Body of pancreas (tissue), 4 donors: ENCODE data around the gene GAL3ST1. TPM values are rescaled to one million over a fixed set of nuclear protein-coding genes. Genes with fewer than 3 reads are reported as not detected.
"Not testable (repeated sequence)": the region's sequence is repeated elsewhere in the genome, so short reads cannot be mapped to it uniquely, and the experiment has no call there.

Experiments used
- ATAC-seq: fragments of 150-250 bp; one replicate; pipeline ENCODE4 v1.9.1; 2016
- DNase-seq, 4 donors: peaks; one replicate each; pipeline ENCODE4 v3.0.0-alpha.2; 2019
- H3K27ac ChIP-seq, 4 donors: fragments of 200-600 bp; sonication (generic); 1 replicate in 3 of 4; 2 replicates in 1 of 4; pipeline versions ENCODE4 v1.5.1 to v1.6.1; 2016 to 2019; ENCODE audit warnings: mild to moderate bottlenecking in 1 of 4, mixed read lengths in 1 of 4, moderate library complexity in 1 of 4
- H3K27me3 ChIP-seq, 2 donors: fragments of 200-600 bp; sonication (generic); one replicate each; pipeline ENCODE4 v1.6.0; 2016; ENCODE audit warnings: mild to moderate bottlenecking in 1 of 2
- H3K36me3 ChIP-seq, 2 donors: fragments of 200-600 bp; sonication (generic); replicated peaks in 1 of 2; 2 replicates each; pipeline ENCODE4 v1.5.1; 2016; ENCODE audit warnings: low read depth in 2 of 2; ENCODE audit not compliant: insufficient read depth in 1 of 2
- H3K4me1 ChIP-seq: fragments of 200-600 bp; sonication (generic); one replicate; pipeline ENCODE4 v1.6.0; 2016
- H3K4me3 ChIP-seq, 2 donors: fragments of 200-600 bp; sonication (generic); 1 replicate in 1 of 2; 2 replicates in 1 of 2; pipeline ENCODE4 v1.5.1; 2016 to 2019
- H3K9me3 ChIP-seq, 3 donors: fragments of 200-600 bp; sonication (generic); 1 replicate in 2 of 3; 2 replicates in 1 of 3; pipeline ENCODE4 v1.5.1; 2016
- POLR2A ChIP-seq, 3 donors: fragments of 450-650 bp; IDR thresholded peaks; one replicate each; pipeline ENCODE4 v1.6.1; 2016; ENCODE audit warnings: antibody characterized with exemption in 3 of 3, mild to moderate bottlenecking in 2 of 3
- WGBS, 2 donors: methylation state at CpG; one replicate each; pipeline ENCODE4 v1.1.5; 2017; 5-methylcytosine and 5-hydroxymethylcytosine counted together
- intact Hi-C: fragments of 100-400 bp; cut with DNase I; formaldehyde crosslinking; loops from one replicate; pipeline ENCODE4 v1.15.1; 2023
- total RNA-seq, 2 donors: library from RNA; depleted of rRNA; stranded (reverse); fragments of >200 nt; gene quantifications; one replicate each; pipeline ENCODE4 v1.1.0, GENCODE V29; 2016
- TF ChIP-seq, protein P1 (sequence below), 7 experiments: fragments of 450-650 bp in 4 of 7; fragments of 200-600 bp in 3 of 7; sonication (generic) in 3 of 7; IDR thresholded peaks; one replicate each; pipeline ENCODE4 v1.5.1; 2016 to 2019; ENCODE audit warnings: antibody characterized with exemption in 7 of 7

GAL3ST1 gene
- total RNA-seq, 2 donors from 2014 or later: 3.4 to 13.8 TPM

DNA sequence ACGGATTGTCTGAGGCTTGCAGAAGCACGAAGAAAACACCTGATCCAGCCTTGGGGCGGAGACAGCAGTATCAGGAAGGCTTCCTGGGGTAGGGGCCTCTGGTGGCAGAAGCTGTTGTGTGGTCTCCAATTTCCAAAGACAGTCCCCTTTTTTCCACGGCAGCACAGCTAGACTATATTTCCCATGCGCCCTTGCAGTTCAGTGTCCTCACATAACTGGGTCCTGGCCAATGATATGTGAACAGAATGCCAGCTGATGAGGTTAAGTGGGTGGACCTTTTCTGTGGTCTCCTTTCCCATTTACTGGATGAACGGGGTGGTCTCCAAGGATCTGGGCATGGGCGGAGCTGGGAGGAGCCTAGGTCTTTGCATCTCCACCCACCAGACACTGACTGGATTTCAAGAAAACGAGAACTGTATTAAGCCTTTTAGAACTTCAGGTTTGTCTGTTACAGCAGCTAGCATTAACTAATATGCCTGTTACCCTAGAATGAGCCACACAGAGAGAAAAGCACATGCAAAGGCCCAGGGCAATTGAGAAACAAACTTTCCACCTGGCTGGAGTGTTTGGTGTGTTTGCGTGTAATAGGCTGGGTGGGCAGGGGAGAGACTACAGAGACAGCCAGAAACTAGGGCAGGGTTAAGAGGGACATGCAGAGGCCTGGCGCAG, 6.2 kb downstream of the GAL3ST1 start:
- Histone ChIP-seq H3K27ac (no peak overlapping the region), H3K4me1 (peaks cover 11% of the 10 kb centered on the region), H3K36me3 (no peaks in the 10 kb centered on the region), H3K27me3 (no peaks in the 10 kb centered on the region), H3K4me3 (no peak overlapping the region), H3K9me3 (no peaks in the 10 kb centered on the region)
- ATAC-seq (no peak), DNase-seq (no peak)
- TF ChIP-seq POLR2A (IDR thresholded peaks at IDR 0.05): no peak
- TF ChIP-seq, protein P1, sequence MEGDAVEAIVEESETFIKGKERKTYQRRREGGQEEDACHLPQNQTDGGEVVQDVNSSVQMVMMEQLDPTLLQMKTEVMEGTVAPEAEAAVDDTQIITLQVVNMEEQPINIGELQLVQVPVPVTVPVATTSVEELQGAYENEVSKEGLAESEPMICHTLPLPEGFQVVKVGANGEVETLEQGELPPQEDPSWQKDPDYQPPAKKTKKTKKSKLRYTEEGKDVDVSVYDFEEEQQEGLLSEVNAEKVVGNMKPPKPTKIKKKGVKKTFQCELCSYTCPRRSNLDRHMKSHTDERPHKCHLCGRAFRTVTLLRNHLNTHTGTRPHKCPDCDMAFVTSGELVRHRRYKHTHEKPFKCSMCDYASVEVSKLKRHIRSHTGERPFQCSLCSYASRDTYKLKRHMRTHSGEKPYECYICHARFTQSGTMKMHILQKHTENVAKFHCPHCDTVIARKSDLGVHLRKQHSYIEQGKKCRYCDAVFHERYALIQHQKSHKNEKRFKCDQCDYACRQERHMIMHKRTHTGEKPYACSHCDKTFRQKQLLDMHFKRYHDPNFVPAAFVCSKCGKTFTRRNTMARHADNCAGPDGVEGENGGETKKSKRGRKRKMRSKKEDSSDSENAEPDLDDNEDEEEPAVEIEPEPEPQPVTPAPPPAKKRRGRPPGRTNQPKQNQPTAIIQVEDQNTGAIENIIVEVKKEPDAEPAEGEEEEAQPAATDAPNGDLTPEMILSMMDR (IDR thresholded peaks at IDR 0.05): no peak
- WGBS, 2 donors: 88 to 89% methylated on average over 10 of the region's 10 CpGs
- intact Hi-C loops: no loop called here

DNA sequence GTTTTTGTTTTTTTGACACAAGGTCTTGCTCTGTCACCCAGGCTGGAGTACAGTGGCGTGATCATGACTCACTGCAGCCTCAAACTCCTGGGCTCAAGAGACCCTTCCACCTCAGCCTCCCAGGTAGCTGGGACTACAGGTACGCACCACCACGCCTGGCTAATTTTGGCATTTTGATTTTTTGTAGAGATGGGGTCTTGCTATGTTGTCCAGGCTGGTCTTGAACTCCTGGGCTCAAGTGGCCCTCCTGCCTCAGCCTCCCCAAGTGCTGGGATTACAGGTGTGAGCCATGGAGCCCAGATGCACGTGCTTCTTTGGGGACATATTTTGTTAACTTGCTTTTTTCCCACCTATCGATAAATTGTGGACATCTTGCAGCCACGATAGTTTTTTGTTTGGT, 7.2 kb downstream of the GAL3ST1 start:
- H3K36me3 ChIP-seq, H3K27ac ChIP-seq, H3K4me1 ChIP-seq, H3K4me3 ChIP-seq, DNase-seq, H3K27me3 ChIP-seq, ATAC-seq, H3K9me3 ChIP-seq, intact Hi-C loops: not testable (repeated sequence)
- 91 to 95% methylated on average over 6 of the region's 6 CpGs for WGBS, 2 donors

DNA sequence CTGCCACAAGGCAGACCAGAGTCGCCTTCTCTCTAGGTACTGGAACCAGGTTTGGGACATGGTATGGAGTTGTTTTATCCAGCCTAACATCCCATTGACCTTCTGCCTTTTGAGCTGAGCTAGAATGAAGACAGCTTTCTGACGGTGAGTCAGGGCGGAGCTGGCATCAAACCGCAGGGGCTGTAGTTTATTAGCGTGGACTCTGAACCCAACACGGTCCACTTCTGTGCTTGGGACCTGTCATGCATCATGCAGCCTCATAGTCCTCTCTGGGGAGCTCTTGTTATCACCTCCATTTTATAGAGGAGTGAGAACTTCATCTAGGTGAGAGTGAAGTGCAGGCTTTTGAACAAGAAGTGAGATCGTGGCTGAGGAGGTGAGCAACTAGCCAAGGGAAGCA, 8.3 kb downstream of the GAL3ST1 start:
- TF ChIP-seq, protein P1 (IDR thresholded peaks at IDR 0.05): no peak
- TF ChIP-seq POLR2A (IDR thresholded peaks at IDR 0.05): no peak
- H3K4me3 ChIP-seq: no peak overlapping the region
- H3K9me3 ChIP-seq: no peaks in the 10 kb centered on the region
- H3K36me3 ChIP-seq: no peaks in the 10 kb centered on the region
- no peak overlapping the region for H3K27ac ChIP-seq
- H3K27me3 ChIP-seq: no peaks in the 10 kb centered on the region
- DNase-seq (no peak), ATAC-seq (no peak)
- H3K4me1 ChIP-seq: no peaks in the 10 kb centered on the region
- intact Hi-C loops: no loop called here
- WGBS, 2 donors: 67 to 79% methylated on average over 7 of the region's 7 CpGs

DNA sequence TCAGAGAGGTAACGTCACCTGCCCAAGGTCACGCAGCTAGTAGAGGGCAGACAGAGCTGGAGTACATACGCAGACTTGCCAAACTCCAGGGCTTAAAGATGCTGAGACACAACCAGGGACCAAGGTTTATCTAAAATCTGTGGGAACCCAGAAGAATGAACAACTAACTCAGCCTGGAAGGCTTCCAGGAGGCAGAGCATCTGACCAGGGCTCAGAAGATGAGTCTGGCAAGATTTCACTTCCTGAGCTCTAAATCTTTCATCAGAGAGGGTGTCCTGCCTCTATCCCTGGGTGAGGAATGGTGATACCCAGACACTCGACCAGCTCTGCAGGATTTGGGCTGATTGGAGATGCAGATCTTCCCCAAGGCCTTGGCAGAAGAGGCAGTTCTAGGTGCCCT, 9.1 kb downstream of the GAL3ST1 start:
- TF ChIP-seq POLR2A (IDR thresholded peaks at IDR 0.05): no peak
- TF ChIP-seq, protein P1 (IDR thresholded peaks at IDR 0.05): no peak
- Histone ChIP-seq H3K27ac (no peak overlapping the region), H3K36me3 (no peaks in the 10 kb centered on the region), H3K4me3 (no peak overlapping the region), H3K4me1 (no peaks in the 10 kb centered on the region), H3K9me3 (no peaks in the 10 kb centered on the region), H3K27me3 (no peaks in the 10 kb centered on the region)
- DNase-seq (no peak), ATAC-seq (no peak)
- intact Hi-C loops: no loop called here
- WGBS, 2 donors: 61 to 85% methylated on average over 3 to 4 of the region's 4 CpGs

DNA sequence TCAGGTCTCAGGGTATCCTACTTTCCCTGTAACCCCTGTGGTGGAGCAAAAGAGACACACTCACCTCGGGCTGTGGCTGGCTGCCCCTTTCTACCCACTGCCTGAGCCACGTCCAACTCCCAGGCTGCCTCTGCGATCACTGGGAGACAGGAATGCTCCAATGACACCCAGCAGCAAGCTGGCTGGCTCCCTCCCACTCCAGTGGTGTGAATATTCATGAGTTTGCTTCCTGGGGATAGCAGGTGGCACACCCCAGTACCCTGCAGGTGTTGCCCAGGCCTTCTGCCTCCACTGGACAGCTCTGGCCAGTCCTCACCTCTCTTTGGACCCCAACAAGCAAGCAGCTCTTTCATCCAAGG, 9.7 kb downstream of the GAL3ST1 start:
- intact Hi-C loops: no loop called here
- TF ChIP-seq POLR2A (IDR thresholded peaks at IDR 0.05): no peak
- TF ChIP-seq, protein P1 (IDR thresholded peaks at IDR 0.05): no peak
- H3K36me3 ChIP-seq: no peaks in the 10 kb centered on the region

More for the DNA sequence above, 9.7 kb downstream of the GAL3ST1 start:
- DNase-seq (no peak), ATAC-seq (no peak)
- Histone ChIP-seq H3K27ac (no peak overlapping the region), H3K4me1 (no peaks in the 10 kb centered on the region), H3K27me3 (no peaks in the 10 kb centered on the region), H3K9me3 (no peaks in the 10 kb centered on the region), H3K4me3 (no peak overlapping the region)
- 55% methylated on average over 3 of the region's 3 CpGs; no CpG with 5 or more reads in 1 of the 2 donors for WGBS, 2 donors
